ENCODE data around the gene ZBTB7C.

The ZBTB7C gene

DNA sequence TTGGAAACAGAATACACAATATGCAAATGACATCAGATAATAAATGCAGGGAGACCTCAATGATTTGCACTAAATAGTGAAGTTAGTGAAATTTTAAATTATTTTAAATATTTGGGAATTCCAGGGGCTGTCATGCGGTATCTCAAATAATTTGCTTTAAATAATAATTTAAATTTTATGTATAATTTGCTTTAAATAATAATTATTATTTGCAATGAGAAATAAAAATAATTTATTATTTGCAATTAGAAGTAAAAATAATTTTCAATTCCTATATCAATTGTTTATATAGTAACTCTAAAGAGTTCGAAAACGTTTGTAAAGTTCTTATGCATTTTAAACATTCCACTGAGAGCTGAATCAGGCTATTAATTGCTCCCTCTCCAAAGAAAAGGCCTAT, 226.4 kb downstream of the ZBTB7C start:
- DNase-seq: no peak

DNA sequence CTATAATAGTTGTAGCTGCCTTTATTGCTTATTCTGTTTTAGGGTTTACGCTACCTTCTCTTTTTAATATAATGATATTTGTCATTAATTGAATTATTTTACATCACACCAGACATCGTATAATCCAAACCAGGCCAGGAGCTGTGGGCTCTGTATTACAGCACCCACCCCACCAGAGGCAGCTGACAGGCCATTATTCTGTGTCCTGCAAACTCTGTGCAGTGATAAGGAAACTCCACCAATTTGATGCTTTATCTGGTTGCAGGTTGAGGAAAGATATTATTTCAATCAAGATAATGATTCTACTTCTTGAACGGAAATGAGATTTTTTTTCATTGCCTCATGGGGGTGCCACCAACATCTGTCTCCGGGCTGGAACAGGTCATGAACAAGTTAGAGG, 227.3 kb downstream of the ZBTB7C start:
- no peak for DNase-seq

DNA sequence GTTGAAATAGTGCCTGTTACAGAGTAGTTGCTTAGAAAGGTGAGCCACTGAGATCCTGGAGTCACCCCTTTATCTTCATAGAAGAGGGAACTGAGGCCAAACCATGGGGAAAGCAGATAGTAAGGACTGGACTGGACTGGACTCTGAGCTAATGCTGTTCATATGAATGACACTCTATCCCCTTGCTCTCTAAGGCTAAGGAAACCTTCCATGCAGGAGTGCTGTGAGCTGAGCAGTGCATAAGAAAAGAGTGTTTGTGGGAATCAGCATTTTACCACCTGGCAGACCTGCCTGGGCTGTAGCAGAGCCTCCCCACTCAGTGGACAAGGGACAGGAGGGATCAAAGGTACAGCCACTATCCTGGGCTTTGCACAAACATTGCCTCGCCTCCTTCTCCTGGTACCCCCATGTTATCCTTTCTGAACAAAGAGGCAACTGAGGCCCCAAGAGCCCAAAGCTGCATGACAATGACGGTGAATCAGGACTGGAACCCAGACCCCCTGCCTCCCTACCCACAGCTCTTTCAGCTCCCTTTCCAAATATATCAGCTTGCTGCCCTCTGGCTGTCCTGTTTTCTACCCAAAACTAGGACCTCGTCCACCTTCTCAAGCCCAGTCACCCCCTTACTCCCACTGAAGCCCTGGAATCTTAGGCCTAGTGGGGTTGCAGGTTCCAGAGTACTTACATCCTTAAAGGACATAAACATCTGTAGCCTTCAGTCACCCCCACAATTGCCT, 227.9 kb downstream of the ZBTB7C start:
- no peak for DNase-seq

GRCh38 chr18:48179666-48180065, 229.5 kb downstream of the ZBTB7C start:
- DNase-seq: no peak

DNA sequence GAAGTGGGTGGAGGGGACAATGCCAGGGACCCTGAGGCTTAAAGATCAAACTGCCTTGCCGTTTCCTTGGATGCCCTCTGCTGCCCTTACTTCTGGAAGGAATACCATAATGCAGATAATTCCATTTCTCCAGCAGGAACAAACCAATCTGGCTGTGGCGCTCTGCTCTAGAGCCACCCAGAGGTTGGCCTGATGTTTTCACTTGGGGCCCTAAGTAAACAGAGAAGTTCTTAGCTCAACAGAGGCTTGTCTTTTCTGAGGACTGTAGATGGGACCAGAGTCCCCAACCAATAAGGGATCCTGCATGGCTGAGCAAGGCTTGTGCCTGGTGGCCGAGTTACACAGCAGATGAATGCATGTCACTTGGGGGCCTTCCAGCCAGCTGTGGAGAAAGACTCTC, 230.2 kb downstream of the ZBTB7C start:
- DNase-seq: no peak

DNA sequence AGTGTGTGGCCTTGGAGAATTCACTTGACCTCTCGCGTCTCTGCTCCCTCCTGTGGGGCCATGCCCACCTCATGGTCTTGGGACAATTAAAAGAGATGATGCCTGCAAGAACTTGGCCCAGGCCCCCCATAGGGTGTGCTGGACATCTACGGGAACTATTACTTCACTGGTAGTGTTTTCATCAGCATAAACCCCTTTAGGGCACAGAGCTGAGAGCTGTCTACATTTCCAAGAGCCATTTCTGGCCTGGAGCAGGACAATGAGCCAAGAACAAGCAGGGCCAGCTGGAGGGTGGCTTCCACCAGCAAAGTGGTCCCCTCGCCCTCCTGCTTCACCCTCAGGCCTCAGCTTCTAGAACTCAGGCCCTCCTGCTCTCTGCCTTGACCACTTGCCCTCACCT, 232.3 kb downstream of the ZBTB7C start:
- DNase-seq: no peak

DNA sequence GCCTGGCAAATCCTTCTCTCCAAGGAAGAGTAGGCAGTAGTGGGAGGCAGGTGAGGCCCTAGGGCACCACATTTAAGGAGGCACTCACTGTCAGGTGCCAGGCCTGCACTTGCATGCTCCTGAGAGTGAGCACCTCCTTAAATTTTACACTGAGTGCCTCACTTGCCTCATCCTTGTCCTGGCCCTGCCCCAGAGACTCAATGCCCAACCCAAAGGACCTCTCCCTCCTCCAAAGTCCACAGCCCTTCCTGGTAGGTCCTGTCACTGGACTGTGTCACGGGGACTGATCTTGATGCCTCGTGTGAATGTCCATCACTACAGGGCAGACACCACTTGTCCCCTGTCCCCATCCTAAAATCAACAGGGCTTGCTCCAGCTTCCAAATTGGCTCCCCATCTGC, 235.6 kb downstream of the ZBTB7C start:
- no peak for DNase-seq

- DNase-seq: no peak
Measured at GRCh38 chr18:48172226-48173006, 236.8 kb downstream of the ZBTB7C start.

DNA sequence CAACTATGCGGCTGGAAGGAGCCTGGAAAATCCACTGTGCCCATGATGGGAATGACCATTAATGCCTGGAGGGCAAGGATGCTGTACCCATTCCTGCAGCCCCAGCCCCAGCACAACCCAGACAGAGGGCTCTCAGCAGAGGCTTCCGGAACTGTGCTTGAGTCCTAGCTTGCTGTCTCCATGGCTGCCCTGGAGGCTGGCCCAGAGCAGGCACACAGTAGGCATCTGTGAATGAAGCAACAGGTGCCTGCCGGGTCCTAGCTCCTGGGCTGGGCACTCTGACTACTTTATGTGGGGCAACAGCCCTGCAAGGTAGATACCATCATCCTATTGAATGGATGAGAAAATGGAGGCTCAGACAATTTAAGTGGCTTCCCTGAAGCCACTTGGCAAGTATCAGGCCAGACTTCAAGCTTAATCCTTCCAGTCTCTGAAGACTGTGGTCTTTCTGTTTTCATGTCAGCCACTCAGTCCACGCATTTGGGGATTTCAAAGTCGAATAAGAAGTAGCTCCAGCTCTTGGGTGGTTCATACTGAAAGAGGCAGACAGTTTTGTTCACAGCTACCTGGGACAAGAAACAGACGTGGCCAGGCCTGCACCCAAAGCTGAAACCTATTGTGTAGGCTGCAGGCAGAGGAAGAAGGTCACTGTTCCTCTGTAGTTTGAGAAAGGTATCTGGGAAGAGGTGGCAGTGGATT, 237.5 kb downstream of the ZBTB7C start:
- DNase-seq: no peak

GRCh38 chr18:48170651-48171050, 238.5 kb downstream of the ZBTB7C start:
- DNase-seq: no peak

GRCh38 chr18:48168861-48169260, 240.3 kb downstream of the ZBTB7C start:
- DNase-seq: no peak

GRCh38 chr18:48167897-48168253, 241.3 kb downstream of the ZBTB7C start:
- no peak for DNase-seq

DNA sequence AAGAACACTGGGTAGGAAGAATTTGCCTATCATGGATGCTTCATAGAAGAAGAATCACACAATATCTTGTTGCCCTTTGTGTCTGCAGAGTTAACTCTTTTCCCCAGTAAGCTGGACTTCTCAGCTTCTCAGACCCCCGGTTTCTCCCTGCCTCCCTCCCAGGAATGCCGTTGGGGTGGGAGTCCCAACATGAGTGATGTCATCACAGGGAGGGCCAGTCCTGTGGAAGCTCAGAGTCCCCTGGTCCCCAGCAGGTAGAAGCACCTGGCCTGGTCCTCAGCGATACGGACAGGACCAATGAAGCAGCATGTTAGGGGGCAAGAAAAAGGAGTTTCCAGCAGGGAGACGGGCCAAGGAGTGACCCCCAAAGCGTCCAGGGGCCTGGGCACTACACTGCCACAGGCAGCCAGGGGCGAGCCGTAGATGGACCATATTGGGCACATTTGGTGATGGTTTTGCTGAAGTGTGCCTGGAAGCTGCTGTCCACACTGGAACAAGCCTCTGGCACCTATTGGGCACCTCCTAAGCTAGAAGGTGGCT, 242.8 kb downstream of the ZBTB7C start:
- no peak for DNase-seq

- DNase-seq: no peak
Measured at GRCh38 chr18:48165111-48165866, 243.9 kb downstream of the ZBTB7C start.

- DNase-seq: no peak
Measured at GRCh38 chr18:48164701-48165100, 244.5 kb downstream of the ZBTB7C start.

- DNase-seq: no peak
Measured at GRCh38 chr18:48164116-48164515, 245.1 kb downstream of the ZBTB7C start.

DNA sequence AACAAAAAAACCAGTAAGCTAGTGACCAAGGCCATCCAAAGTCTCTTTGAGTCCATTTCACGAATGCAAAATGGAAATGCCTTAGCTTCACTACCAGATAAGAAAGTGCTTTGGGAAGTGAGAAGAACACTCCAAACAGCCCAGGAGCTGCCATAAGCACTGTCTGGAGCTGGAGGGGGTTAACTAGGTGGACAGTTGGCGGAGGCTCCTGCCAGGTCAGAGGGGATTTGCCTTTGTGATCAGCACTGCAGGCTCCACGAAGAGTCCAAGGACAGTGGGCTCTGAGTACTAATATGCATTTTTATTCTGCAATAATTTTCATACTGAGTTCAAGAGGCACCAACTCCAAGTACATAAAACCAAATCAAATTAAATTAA, 245.5 kb downstream of the ZBTB7C start:
- no peak for DNase-seq

DNA sequence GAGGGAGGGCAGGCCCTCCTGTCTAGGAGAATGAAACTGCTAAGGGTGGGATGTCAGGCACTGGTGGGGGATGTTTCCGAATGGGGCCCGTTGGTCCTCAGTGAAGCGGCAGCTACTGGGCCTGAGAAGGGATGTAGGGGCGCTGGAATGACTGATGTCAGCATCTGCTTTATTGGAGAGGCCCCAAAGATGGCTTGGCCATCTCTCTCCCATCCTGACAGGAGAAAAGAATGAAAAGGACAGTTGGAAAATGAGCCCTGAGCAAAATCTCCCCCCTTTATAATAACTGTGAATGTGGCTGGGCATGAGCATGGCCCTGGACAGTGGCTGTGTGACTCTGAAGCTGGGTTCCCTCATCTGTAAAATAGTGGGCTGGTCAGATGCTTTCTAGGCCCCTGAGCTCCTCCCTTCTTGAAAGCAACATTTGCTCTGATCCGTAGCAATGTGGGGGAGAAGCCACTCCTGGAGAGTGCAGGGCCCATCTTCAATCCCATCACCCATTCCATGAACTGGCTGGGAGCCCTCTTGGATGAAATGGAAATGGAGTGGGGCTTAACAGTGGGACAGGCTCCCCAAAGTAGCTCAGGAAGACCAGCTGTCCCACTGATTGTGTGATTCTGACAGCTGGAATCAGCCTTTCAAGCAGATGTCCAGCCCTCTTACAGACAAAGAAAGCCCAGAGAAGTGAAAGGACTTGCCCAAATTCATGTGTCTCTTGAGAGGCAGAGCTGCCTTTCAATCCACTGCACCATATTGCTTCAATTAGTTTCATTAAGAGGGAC, 246.0 kb downstream of the ZBTB7C start:
- no peak for DNase-seq

DNA sequence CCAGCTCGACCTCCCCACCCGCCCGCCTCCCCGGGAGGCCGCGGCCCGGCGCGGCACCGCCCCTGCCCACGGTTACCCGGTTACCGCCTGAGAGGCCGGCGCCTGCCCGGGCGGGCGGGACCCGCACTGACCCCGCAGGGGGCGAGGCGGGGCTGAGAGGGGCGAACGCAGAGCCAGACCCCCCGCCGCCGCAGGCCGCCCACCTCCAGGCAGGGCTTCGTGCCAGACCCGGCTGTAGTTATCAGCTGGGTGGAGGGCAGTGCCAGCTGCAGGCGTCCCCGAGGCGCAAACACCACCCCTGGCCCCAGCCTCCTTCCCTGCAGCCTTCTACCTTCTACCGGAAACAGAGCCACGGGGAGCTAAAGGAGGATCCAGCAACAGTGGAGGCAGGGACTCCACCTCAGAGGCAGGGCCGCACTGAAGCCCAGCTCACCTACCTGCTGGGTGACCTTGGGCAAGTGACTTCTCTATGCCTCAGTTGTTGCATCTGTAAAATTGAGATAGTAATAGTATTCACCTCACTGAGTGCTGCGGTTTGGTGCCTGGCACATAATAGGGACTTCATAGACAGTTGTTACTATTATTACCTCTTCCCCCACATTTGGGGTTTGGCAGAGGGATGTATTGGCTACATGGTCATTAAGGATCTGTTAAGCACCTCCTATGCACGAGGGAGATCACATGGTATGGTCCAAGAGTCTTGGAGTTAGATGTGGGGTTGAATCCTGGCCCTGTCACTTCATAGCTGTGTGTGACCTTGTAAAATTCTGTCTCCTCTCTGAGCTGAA, 247.1 kb downstream of the ZBTB7C start:
- no peak for DNase-seq

- peak; percentile 56 for DNase-seq
Measured at GRCh38 chr18:48161191-48161910, 247.8 kb downstream of the ZBTB7C start.

DNA sequence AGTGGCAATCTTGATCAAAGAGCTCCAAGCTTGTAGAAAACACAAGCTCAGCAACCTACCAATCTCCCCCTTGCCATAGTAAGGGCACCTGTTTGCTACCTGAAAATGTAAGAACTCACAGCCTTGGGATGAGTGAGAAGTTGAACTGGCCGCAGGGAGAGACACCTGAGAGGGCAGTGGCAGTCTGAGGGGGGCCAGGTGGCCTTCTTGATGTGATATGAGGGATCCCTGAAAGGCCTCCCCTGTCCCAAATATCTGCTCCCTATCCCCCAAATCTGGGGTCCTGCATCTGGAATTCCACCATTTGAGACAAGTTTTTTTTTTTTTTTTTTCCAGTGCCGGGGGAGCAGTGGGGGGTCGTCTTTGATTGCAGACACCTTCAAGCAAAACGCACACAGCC, 248.6 kb downstream of the ZBTB7C start:
- no peak for DNase-seq

Data from activated CD8-positive, alpha-beta memory T cell treated with anti-CD3 and anti-CD28 coated beads, Interleukin-2, amount 50 U/mL, for 4 hours (primary cell).